Uterus (tissue), 4 donors: Measurements from ENCODE around the gene ACTRT2. TPM values are rescaled to one million over a fixed set of nuclear protein-coding genes. Genes with fewer than 3 reads are reported as not detected.

Source experiments
- DNase-seq, 2 donors: peaks; one replicate each; pipeline ENCODE4 v3.0.0-alpha.2; 2019 to 2020
- H3K27ac ChIP-seq, 2 donors: fragments of 200-600 bp; sonication (generic); 1 replicate in 1 of 2; 2 replicates in 1 of 2; pipeline ENCODE4 v1.5.1; 2016 to 2018
- H3K27me3 ChIP-seq, 2 donors: fragments of 200-600 bp; sonication (generic); one replicate each; pipeline ENCODE4 v1.5.1; 2018 to 2019; ENCODE audit warnings: control low read depth in 1 of 2
- H3K36me3 ChIP-seq, 2 donors: fragments of 200-600 bp; sonication (generic); one replicate each; pipeline ENCODE4 v1.5.1; 2019; ENCODE audit warnings: control low read depth in 1 of 2
- H3K4me1 ChIP-seq, 2 donors: fragments of 200-600 bp; sonication (generic); one replicate each; pipeline ENCODE4 v1.5.1; 2018 to 2019; ENCODE audit warnings: control low read depth in 1 of 2
- H3K4me3 ChIP-seq, 2 donors: fragments of 200-600 bp; sonication (generic); 1 replicate in 1 of 2; 2 replicates in 1 of 2; pipeline ENCODE4 v1.5.1; 2018 to 2019; ENCODE audit warnings: mild to moderate bottlenecking in 1 of 2
- H3K9me3 ChIP-seq, 2 donors: fragments of 200-600 bp; sonication (generic); one replicate each; pipeline ENCODE4 v1.5.1; 2019; ENCODE audit warnings: control low read depth in 1 of 2
- CTCF ChIP-seq, 4 experiments: fragments of 200-600 bp in 2 of 4; fragments of 450-650 bp in 2 of 4; sonication (generic) in 2 of 4; IDR thresholded peaks; one replicate each; pipeline ENCODE4 v1.5.1; 2016 to 2019; ENCODE audit warnings: antibody characterized with exemption in 4 of 4, mild to moderate bottlenecking in 2 of 4, moderate library complexity in 1 of 4
- POLR2A ChIP-seq, 2 donors: fragments of 450-650 bp; IDR thresholded peaks; one replicate each; pipeline ENCODE4 v1.6.1; 2016; ENCODE audit warnings: antibody characterized with exemption in 2 of 2, mild to moderate bottlenecking in 1 of 2, moderate library complexity in 1 of 2
- intact Hi-C: fragments of 100-400 bp; cut with DNase I; formaldehyde crosslinking; loops from one replicate; pipeline ENCODE4 v1.15.1; 2023; ENCODE audit warnings: low total_unique reads
- total RNA-seq, 4 donors: library from RNA; depleted of rRNA in 3 of 4; stranded (reverse); fragments of >200 nt in 3 of 4; gene quantifications; one replicate each; pipeline versions ENCODE4 v1.1.0 to v1.2.4, GENCODE V29; 2014 to 2023
- donor health status: DM: yes; HTN: yes; CAD: no.

ACTRT2 gene
- total RNA-seq, 4 donors from 2014 or later: not detected

GRCh38 chr1:3013371-3014049, 7.8 kb upstream of the ACTRT2 start:
- no peak for TF ChIP-seq CTCF (IDR thresholded peaks at IDR 0.05)
- TF ChIP-seq POLR2A (IDR thresholded peaks at IDR 0.05): no peak
- Histone ChIP-seq H3K36me3 (no peaks in the 10 kb centered on the region), H3K27ac (no peak overlapping the region), H3K27me3 (peaks cover 0 to 7% of the 10 kb centered on the region in 2 donors), H3K4me3 (no peak overlapping the region), H3K9me3 (peaks cover 0 to 2% of the 10 kb centered on the region in 2 donors), H3K4me1 (no peaks in the 10 kb centered on the region)
- no peak for DNase-seq
- intact Hi-C loops: no loop called here

- peaks cover 0 to 7% of the 10 kb centered on the region in 2 donors for H3K27me3 ChIP-seq
- H3K27ac ChIP-seq: no peak overlapping the region
- TF ChIP-seq POLR2A (IDR thresholded peaks at IDR 0.05) (no peak), CTCF (IDR thresholded peaks at IDR 0.05) (no peak)
- H3K36me3 ChIP-seq: no peaks in the 10 kb centered on the region
- H3K4me3 ChIP-seq: no peak overlapping the region
- H3K9me3 ChIP-seq: no peaks in the 10 kb centered on the region
- no peaks in the 10 kb centered on the region for H3K4me1 ChIP-seq
- DNase-seq: no peak
- intact Hi-C loops: no loop called here
Observed at GRCh38 chr1:3014050-3014440, 7.2 kb upstream of the ACTRT2 start.

GRCh38 chr1:3014443-3015268, 6.6 kb upstream of the ACTRT2 start:
- peaks cover 0 to 7% of the 10 kb centered on the region in 2 donors for H3K27me3 ChIP-seq
- no peaks in the 10 kb centered on the region for H3K9me3 ChIP-seq
- no peak overlapping the region for H3K27ac ChIP-seq
- DNase-seq: peak in 1 of 2 donors; percentile 6
- TF ChIP-seq CTCF (IDR thresholded peaks at IDR 0.05): no peak
- TF ChIP-seq POLR2A (IDR thresholded peaks at IDR 0.05): no peak
- H3K4me1 ChIP-seq: no peaks in the 10 kb centered on the region
- no peak overlapping the region for H3K4me3 ChIP-seq
- H3K36me3 ChIP-seq: no peaks in the 10 kb centered on the region
- intact Hi-C loops: no loop called here

- H3K36me3 ChIP-seq: no peaks in the 10 kb centered on the region
- no peak overlapping the region for H3K4me3 ChIP-seq
- intact Hi-C loops: no loop called here
- TF ChIP-seq CTCF (IDR thresholded peaks at IDR 0.05) (no peak), POLR2A (IDR thresholded peaks at IDR 0.05) (no peak)
- H3K4me1 ChIP-seq: no peaks in the 10 kb centered on the region
- DNase-seq: peak in 1 of 2 donors; percentile 5
- no peak overlapping the region for H3K27ac ChIP-seq
- peaks cover 0 to 7% of the 10 kb centered on the region in 2 donors for H3K27me3 ChIP-seq
- H3K9me3 ChIP-seq: no peaks in the 10 kb centered on the region
Observed at GRCh38 chr1:3015269-3015635, 6.0 kb upstream of the ACTRT2 start.

GRCh38 chr1:3015744-3016143, 5.5 kb upstream of the ACTRT2 start:
- no peaks in the 10 kb centered on the region for H3K9me3 ChIP-seq
- peak in 1 of 2 donors; percentile 6 for DNase-seq
- H3K27ac ChIP-seq: no peak overlapping the region
- peaks cover 0 to 7% of the 10 kb centered on the region in 2 donors for H3K27me3 ChIP-seq
- TF ChIP-seq POLR2A (IDR thresholded peaks at IDR 0.05) (no peak), CTCF (IDR thresholded peaks at IDR 0.05) (no peak)
- H3K36me3 ChIP-seq: no peaks in the 10 kb centered on the region
- intact Hi-C loops: no loop called here
- H3K4me3 ChIP-seq: no peak overlapping the region
- no peaks in the 10 kb centered on the region for H3K4me1 ChIP-seq
